Liver (tissue), 3 donors: ENCODE data around the gene EEF1A1.

ENCODE experiments used
- CTCF ChIP-seq: fragments of 150-350 bp; IDR thresholded peaks from 2 replicates; pipeline ENCODE4 v1.5.1; 2017; ENCODE audit warnings: improper control_type of control experiment, low read depth, low read length; ENCODE audit not compliant: missing input control
- GABPA ChIP-seq, 2 donors: IDR thresholded peaks in 1 of 2; conservative IDR thresholded peaks in 1 of 2; 2 replicates each; pipeline ENCODE4 v1.6.1; 2016; ENCODE audit warnings: antibody characterized with exemption in 2 of 2, mild to moderate bottlenecking in 1 of 2, moderate library complexity in 1 of 2
- JUND ChIP-seq, 2 donors: IDR thresholded peaks; 2 replicates each; pipeline ENCODE4 v1.6.1; 2016; ENCODE audit warnings: antibody characterized with exemption in 2 of 2
- RAD21 ChIP-seq, 2 donors: IDR thresholded peaks; 2 replicates each; pipeline ENCODE4 v1.6.1; 2016; ENCODE audit warnings: antibody characterized with exemption in 2 of 2, mild to moderate bottlenecking in 2 of 2
- REST ChIP-seq: IDR thresholded peaks from 2 replicates; pipeline ENCODE4 v1.6.1; 2016; ENCODE audit warnings: antibody characterized with exemption, mild to moderate bottlenecking
- SP1 ChIP-seq: IDR thresholded peaks from 2 replicates; pipeline ENCODE4 v1.6.1; 2018; ENCODE audit warnings: antibody characterized with exemption, mild to moderate bottlenecking
- TAF1 ChIP-seq: conservative IDR thresholded peaks from 2 replicates; pipeline ENCODE4 v1.6.1; 2016; ENCODE audit warnings: antibody characterized with exemption, mild to moderate bottlenecking
- YY1 ChIP-seq: IDR thresholded peaks from 2 replicates; pipeline ENCODE4 v1.6.1; 2016; ENCODE audit warnings: antibody characterized with exemption, mild to moderate bottlenecking
- TF ChIP-seq, protein P1 (sequence below): IDR thresholded peaks from 2 replicates; pipeline ENCODE4 v1.6.1; 2016; ENCODE audit warnings: antibody characterized with exemption
- TF ChIP-seq, protein P2 (sequence below): IDR thresholded peaks from 2 replicates; pipeline ENCODE4 v1.6.1; 2016; ENCODE audit warnings: antibody characterized with exemption
- donor health status: healthy.
- donor health status: healthy.

GRCh38 chr6:73560182-73560732 lies 39.4 kb upstream of the EEF1A1 start:
- TF ChIP-seq SP1 (no peak), CTCF (no peak), RAD21 (IDR thresholded peaks at IDR 0.05) (no peak), GABPA (IDR thresholded peaks at IDR 0.05 in 1 of 2, conservative IDR thresholded peaks at IDR 0.05 in 1 of 2) (no peak), YY1 (no peak), REST (no peak), TAF1 (no peak), JUND (IDR thresholded peaks at IDR 0.05) (no peak)
- TF ChIP-seq, protein P1, sequence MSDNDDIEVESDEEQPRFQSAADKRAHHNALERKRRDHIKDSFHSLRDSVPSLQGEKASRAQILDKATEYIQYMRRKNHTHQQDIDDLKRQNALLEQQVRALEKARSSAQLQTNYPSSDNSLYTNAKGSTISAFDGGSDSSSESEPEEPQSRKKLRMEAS, result no peak
- TF ChIP-seq, protein P2, sequence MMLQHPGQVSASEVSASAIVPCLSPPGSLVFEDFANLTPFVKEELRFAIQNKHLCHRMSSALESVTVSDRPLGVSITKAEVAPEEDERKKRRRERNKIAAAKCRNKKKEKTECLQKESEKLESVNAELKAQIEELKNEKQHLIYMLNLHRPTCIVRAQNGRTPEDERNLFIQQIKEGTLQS, result no peak
